Activated CD4-positive, alpha-beta T cell treated with anti-CD3 and anti-CD28 coated beads, Interleukin-2, amount 10 ng/mL, durations not matched to agents 7 days and 5 days (primary cell): ENCODE results near the gene E2F4. TPM values are rescaled to one million over a fixed set of nuclear protein-coding genes. Genes with fewer than 3 reads are reported as not detected.
A peak's percentile ranks its signal among the peaks of the same experiment; 100 is the strongest.

ENCODE experiments used
- CTCF ChIA-PET: fragments of 350-600 bp; sonication (Branson Sonifier 250); formaldehyde crosslinking; loops from one replicate; lab custom pipeline; 2021; ENCODE audit warnings: antibody characterized with exemption; lab: Charles Lee
- POLR2A ChIA-PET: fragments of 350-600 bp; sonication (Branson Sonifier 250); formaldehyde crosslinking; loops from one replicate; lab custom pipeline; 2021; ENCODE audit warnings: antibody characterized with exemption; lab: Charles Lee
- DNase-seq: peaks from one replicate; pipeline ENCODE4 v3.0.0-alpha.2; 2020
- H3K27ac Mint-ChIP-seq: one replicate; pipeline ENCODE4 v1.8.0; 2021; ENCODE audit warnings: mild to moderate bottlenecking, moderate library complexity, mixed read lengths
- H3K27me3 Mint-ChIP-seq: one replicate; pipeline ENCODE4 v1.8.0; 2021; ENCODE audit warnings: mixed read lengths
- H3K36me3 Mint-ChIP-seq: one replicate; pipeline ENCODE4 v1.8.0; 2021; ENCODE audit warnings: low read depth, mixed read lengths
- H3K4me1 Mint-ChIP-seq: one replicate; pipeline ENCODE4 v1.8.0; 2021; ENCODE audit warnings: mixed read lengths
- H3K4me3 Mint-ChIP-seq: one replicate; pipeline ENCODE4 v1.8.0; 2021; ENCODE audit warnings: mild to moderate bottlenecking, moderate library complexity, mixed read lengths
- H3K9me3 Mint-ChIP-seq: one replicate; pipeline ENCODE4 v1.8.0; 2021; ENCODE audit warnings: mixed read lengths
- total RNA-seq, 2 experiments: library from RNA; stranded (reverse); gene quantifications; one replicate each; pipeline ENCODE4 v1.2.3, GENCODE V29; 2021

The E2F4 gene
- total RNA-seq, 2 experiments from 2014 or later: 114 to 120 TPM

DNA sequence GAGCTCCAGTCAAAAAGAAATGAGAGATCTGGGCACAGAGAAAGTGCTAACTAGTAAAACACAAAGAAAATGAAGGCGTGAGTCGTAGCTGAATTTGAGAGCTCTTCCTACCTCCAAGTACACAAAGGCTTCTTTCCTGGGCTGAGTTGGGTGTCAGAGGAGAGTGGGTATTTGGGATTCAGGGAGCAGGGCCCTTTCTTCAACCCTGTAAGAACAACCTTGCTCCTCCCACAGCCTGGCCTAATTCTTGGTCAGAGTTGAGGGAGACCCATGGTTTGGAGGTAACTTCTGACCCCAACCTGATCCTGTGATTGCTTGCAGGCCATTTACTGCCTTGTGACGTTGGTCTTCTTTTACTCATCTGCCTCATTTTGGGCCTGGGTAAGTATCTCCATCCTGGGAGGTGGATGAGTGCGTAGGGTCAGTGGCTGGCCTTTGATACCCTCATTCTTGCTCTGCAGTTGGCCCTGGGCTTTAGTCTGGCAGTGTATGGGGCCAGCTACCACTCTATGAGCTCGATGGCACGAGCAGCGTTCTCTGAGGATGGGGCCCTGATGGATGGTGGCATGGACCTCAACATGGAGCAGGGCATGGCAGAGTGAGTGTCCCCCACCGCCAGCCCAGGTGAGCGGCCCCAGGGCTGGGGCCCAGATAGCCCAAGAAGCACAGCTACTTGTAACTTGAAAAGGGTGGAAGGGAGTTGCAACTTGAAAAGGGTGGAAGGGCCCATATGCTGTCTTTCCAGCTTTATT is 36.3 kb downstream of the E2F4 start:
- Mint-ChIP-seq H3K36me3 (peaks cover 25% of the 10 kb centered on the region), H3K9me3 (no peaks in the 10 kb centered on the region), H3K4me1 (peaks cover 49% of the 10 kb centered on the region), H3K27ac (peak overlapping the region; percentile 94), H3K4me3 (peak overlapping the region; percentile 98), H3K27me3 (no peaks in the 10 kb centered on the region)
- ChIA-PET CTCF (interaction anchor here (0.6 to 3.6 kb wide), 8 partner anchors 10 to 270 kb away, joined by 3 to 24 read pairs (median 6); partner anchors contain the start of gene FHOD1), POLR2A (interaction anchor here (0.8 kb wide), 1 partner anchor 75 kb away, joined by 3 read pairs; no protein-coding TSS in a partner anchor)
- DNase-seq: no peak

DNA sequence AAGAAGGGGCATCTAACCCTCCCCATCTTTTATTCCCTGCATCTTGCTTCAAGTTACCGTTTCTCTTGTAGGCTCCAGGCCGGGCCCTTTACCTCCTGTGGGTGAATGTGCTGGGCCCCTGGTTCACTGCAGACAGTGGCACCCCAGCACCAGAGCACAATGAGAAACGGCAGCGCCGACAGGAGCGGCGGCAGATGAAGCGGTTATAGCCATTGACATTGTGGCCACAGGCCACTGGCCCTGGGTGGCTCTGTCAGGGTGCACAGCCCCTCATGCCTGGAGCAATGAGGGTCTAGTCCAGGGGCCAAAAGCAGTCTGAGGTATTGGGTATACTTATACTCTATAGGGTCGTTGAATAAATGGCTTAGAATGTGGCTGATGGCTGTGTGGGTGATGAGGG is 37.0 kb downstream of the E2F4 start:
- POLR2A ChIA-PET: no interaction called here
- peaks cover 43% of the 10 kb centered on the region for H3K4me1 Mint-ChIP-seq

DNA sequence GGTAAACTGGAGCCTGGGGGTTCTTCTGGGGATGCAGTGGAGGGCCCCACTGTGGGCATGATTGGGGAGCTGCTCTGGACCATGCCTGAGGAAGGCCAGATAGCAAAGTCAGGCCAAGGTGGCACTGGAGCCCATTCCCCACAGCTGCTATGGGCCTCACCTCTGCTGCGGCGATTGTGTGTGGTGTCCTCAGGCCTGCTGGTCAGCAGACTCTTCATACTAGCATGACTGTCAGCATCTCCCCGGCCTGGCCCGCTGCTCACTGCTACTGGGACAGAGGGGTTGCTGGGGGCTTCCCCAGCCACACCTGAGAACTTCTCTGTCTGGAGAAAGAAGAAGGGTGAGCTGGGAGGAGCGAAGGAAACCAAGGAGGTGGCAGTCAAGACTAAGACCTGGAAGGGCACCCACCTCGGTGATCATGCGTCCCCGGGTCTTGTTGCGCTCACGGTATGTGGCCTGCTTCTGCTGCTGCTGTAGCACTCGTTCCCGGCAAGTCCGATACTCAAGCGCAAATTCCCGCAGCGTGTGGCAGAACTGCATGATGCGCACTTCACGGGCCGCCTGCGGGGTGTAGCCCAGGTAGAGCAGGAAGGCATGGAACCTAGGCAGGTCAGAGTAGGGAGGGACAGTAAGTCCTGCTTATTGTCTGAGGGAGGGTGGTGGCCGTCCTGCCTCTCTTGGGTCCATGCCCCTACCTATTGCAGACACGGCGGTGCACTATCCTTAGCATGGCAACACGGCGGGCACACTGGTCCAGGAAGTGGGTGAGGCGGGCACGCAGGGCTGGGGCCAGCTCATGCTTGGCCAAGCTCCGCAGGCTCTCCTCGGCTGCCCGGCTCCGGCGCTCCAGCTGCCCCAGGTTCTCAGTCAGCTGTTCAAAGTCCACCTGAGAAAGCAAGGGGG is 38.2 kb downstream of the E2F4 start:
- no peaks in the 10 kb centered on the region for H3K9me3 Mint-ChIP-seq
- ChIA-PET CTCF (interaction anchor here (0.5 to 1.1 kb wide), 4 partner anchors 9 to 493 kb away, joined by 3 to 4 read pairs (median 3); partner anchors contain the start of gene E2F4), POLR2A (no interaction called here)

More for the DNA sequence above, 37.0 kb downstream of the E2F4 start:
- Mint-ChIP-seq H3K9me3 (no peaks in the 10 kb centered on the region), H3K27me3 (no peaks in the 10 kb centered on the region), H3K27ac (peak overlapping the region; percentile 4), H3K4me3 (peak overlapping the region; percentile 51), H3K36me3 (peaks cover 25% of the 10 kb centered on the region)
- DNase-seq: no peak
- CTCF ChIA-PET: interaction anchor here (2.0 to 2.9 kb wide), 2 partner anchors 10 to 211 kb away, joined by 4 to 18 read pairs; no protein-coding TSS in a partner anchor

DNA sequence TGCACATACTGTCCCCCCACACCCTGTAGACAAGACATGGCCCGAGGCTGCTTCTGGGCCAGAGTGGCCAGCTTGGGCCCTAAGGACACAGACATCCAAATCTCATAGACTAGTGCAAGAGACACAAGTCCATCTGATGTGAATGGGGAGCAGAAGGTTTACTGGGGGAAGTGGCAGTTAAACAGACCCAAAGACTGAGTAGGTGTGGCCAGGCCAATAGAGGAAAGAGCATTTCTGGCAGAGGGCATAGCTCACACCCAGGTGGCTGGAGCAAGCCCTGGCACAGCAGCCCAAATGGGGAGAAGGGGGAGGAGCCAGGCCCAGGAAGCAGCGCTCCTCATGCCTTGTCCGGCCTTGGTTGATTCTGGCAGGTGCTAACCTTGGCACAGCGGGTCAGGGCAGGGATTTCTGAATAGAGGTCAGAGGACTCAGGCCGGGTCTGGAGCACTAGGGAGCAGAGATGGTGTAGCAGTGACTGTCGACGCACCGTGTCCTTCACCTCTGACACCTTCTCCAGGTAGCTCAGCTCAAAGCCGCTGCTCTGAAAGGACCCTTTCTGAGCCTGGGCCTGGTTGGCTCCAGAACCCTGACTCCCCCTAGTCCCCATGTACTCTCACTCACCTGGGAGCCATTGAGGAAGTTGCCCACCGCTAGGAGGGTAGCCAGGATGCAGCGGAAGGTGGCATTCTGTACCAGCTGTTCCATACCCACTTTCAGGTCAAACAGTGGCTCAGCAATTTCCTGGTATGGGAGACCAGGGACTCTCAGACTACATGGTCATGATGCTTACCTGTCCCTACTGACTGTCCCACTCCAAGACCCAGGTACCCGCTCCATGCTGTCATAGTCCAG is 39.1 kb downstream of the E2F4 start:
- H3K36me3 Mint-ChIP-seq: peaks cover 26% of the 10 kb centered on the region
- H3K4me3 Mint-ChIP-seq: no peak overlapping the region
- ChIA-PET POLR2A (interaction anchor here (1.5 kb wide), 1 partner anchor 13 kb away, joined by 4 read pairs; no protein-coding TSS in a partner anchor), CTCF (interaction anchor here (0.5 to 1.1 kb wide), 5 partner anchors 13 to 494 kb away, joined by 3 to 4 read pairs (median 3); partner anchors contain the start of genes E2F4 and NAE1)
- H3K4me1 Mint-ChIP-seq: peaks cover 23% of the 10 kb centered on the region
- no peaks in the 10 kb centered on the region for H3K27me3 Mint-ChIP-seq
- no peaks in the 10 kb centered on the region for H3K9me3 Mint-ChIP-seq
- no peak overlapping the region for H3K27ac Mint-ChIP-seq
- DNase-seq: no peak

More for the DNA sequence above, 38.2 kb downstream of the E2F4 start:
- no peak overlapping the region for H3K4me3 Mint-ChIP-seq
- no peak for DNase-seq
- H3K27me3 Mint-ChIP-seq: no peaks in the 10 kb centered on the region
- H3K27ac Mint-ChIP-seq: peak overlapping the region; percentile 9
- H3K4me1 Mint-ChIP-seq: peaks cover 31% of the 10 kb centered on the region
- peaks cover 25% of the 10 kb centered on the region for H3K36me3 Mint-ChIP-seq

DNA sequence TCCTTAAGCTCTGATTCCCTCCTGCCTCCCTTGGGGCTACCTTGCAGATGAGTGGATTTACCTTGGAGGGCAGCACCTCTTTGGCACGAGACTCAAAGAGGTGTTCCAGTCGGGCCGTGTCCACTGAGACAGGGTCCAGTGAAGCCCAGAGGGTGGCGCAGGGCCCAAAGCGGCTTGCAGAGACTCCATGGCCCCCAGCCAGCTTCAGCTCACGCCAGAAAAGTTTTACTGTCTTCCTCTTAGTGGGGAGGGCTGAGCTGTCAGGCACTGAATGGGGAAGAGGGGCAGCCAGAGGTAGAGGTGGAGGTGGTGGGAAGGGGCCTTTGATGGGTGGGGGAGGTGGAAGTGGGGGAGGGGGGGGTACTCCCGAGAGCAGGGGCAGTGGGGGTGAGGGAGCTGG is 41.6 kb downstream of the E2F4 start:
- DNase-seq: no peak
- no peaks in the 10 kb centered on the region for H3K27me3 Mint-ChIP-seq
- no peak overlapping the region for H3K27ac Mint-ChIP-seq
- no peak overlapping the region for H3K4me3 Mint-ChIP-seq
- H3K9me3 Mint-ChIP-seq: no peaks in the 10 kb centered on the region
- ChIA-PET CTCF (interaction anchor here (0.6 to 2.2 kb wide), 3 partner anchors 8 to 60 kb away, joined by 3 to 8 read pairs (median 4); no protein-coding TSS in a partner anchor), POLR2A (no interaction called here)
- peaks cover 11% of the 10 kb centered on the region for H3K4me1 Mint-ChIP-seq
- H3K36me3 Mint-ChIP-seq: peaks cover 35% of the 10 kb centered on the region

DNA sequence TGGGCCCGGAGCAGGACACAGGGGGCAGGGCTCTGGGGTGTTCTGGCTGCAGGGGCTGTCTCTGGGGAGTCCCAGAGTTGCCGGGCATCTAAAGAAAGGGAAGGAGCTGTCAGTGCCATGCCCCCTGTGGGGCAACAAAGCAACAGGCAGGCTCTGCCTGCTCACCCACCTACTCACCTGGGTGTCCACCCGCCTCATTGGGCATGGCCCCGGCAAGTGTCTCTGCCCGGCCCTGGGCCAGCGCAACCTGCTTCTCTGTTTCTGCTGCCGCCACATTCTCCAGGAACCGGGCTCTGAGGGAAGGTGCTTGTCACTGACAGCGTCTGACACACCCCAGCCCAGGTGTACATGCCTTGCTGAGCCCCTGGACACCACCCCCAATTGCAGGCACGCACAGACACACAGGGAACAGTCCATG is 42.2 kb downstream of the E2F4 start:
- H3K9me3 Mint-ChIP-seq: no peaks in the 10 kb centered on the region
- no peak overlapping the region for H3K4me3 Mint-ChIP-seq
- CTCF ChIA-PET: interaction anchor here (0.6 to 2.2 kb wide), 2 partner anchors 10 to 61 kb away, joined by 3 to 8 read pairs; no protein-coding TSS in a partner anchor
- no peak for DNase-seq
- no peak overlapping the region for H3K27ac Mint-ChIP-seq
- peaks cover 33% of the 10 kb centered on the region for H3K36me3 Mint-ChIP-seq
- POLR2A ChIA-PET: no interaction called here
- peaks cover 11% of the 10 kb centered on the region for H3K4me1 Mint-ChIP-seq
- no peaks in the 10 kb centered on the region for H3K27me3 Mint-ChIP-seq

DNA sequence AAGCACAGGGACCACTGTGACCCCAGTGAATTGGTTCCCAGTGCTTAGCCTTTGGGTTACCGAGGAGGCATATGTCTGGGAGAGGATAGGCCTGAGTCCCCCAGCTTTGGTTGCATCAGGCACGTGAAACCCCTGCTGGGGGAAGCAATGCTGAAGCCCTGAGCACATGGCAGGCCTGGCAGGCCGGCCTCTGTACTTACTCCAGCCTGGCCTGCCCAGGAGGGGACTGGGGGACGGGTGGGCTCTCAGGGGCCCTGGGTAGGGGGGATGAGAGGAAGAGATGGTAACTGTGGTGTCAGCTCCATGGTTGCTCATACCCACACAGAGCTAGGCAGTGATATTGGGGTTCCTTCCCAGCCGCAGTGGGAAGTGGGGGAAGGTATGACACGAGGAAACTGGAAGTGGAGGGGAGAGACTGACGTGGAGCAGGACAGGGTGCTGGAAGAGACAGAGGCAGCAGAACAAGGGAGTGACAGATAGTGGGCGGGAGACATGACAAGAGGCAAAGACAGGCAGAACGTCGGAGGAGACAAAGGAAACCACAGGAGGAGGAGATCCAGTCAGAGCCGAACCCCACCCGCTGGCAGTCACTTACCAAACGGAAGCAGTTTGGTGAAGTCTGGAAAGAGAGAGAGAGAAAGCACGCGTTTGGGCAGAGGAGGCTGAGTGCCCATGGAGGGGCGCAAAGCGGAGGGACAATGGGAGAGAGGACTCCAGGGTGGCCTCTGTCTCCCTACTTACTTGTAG is 44.0 kb downstream of the E2F4 start:
- Mint-ChIP-seq H3K27me3 (no peaks in the 10 kb centered on the region), H3K27ac (peak overlapping the region; percentile 92)

DNA sequence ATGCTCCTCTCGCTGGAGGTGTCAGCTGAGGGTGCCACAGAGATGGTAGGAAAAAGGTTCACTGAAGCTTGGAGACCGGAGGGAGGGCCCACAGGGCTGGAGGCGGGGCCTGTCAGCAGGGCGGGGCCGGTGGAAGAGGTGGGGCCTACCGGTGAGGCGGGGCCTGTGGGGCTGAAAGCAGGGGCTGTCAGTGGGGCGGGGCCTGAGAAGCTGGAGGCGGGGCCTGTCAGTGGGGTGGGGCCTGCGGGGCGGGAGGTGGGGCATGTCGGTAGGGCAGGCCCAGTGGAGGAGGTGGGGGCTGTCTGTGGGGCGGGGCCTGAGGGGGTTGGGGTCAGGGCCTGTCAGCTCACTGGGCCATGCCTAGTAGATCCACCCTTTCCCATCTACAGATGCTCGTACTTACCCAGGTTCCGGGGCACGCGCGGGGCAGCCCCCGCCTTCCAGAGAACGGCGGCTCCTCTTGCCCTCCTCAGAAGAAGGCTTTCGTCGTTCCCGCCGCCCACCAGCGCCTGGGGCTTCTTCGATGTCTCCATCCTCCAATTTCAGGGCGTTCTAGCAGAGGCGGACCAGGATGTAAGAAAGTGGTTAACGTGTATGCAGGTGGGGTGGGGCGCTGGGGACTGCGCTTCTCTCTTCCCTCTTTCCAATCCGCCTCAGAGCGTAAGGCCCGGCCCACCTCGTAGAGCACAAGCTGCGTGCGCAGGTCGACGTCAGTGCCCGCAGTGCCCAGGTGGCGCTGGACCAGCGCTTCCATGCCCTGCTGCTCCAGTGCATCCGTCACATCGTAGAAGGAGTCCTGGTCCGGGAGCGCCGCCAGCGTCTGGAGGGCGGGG is 44.8 kb downstream of the E2F4 start:
- Mint-ChIP-seq H3K27ac (peak overlapping the region; percentile 92), H3K27me3 (no peaks in the 10 kb centered on the region), H3K4me1 (peaks cover 15% of the 10 kb centered on the region), H3K9me3 (no peaks in the 10 kb centered on the region), H3K36me3 (peaks cover 20% of the 10 kb centered on the region), H3K4me3 (peak overlapping the region; percentile 55)
- DNase-seq: peak; percentile 76
- ChIA-PET POLR2A (no interaction called here), CTCF (interaction anchor here (0.6 to 3.3 kb wide), 5 partner anchors 9 to 51 kb away, joined by 3 to 20 read pairs (median 4); partner anchors contain the start of genes FHOD1, SLC9A5 and TMEM208)

More for the DNA sequence above, 44.0 kb downstream of the E2F4 start:
- peak; percentile 62 for DNase-seq
- peaks cover 21% of the 10 kb centered on the region for H3K36me3 Mint-ChIP-seq
- peaks cover 11% of the 10 kb centered on the region for H3K4me1 Mint-ChIP-seq
- peak overlapping the region; percentile 55 for H3K4me3 Mint-ChIP-seq
- CTCF ChIA-PET: interaction anchor here (0.8 to 2.2 kb wide), 4 partner anchors 8 to 50 kb away, joined by 3 to 8 read pairs (median 4); no protein-coding TSS in a partner anchor
- no peaks in the 10 kb centered on the region for H3K9me3 Mint-ChIP-seq
- POLR2A ChIA-PET: no interaction called here

DNA sequence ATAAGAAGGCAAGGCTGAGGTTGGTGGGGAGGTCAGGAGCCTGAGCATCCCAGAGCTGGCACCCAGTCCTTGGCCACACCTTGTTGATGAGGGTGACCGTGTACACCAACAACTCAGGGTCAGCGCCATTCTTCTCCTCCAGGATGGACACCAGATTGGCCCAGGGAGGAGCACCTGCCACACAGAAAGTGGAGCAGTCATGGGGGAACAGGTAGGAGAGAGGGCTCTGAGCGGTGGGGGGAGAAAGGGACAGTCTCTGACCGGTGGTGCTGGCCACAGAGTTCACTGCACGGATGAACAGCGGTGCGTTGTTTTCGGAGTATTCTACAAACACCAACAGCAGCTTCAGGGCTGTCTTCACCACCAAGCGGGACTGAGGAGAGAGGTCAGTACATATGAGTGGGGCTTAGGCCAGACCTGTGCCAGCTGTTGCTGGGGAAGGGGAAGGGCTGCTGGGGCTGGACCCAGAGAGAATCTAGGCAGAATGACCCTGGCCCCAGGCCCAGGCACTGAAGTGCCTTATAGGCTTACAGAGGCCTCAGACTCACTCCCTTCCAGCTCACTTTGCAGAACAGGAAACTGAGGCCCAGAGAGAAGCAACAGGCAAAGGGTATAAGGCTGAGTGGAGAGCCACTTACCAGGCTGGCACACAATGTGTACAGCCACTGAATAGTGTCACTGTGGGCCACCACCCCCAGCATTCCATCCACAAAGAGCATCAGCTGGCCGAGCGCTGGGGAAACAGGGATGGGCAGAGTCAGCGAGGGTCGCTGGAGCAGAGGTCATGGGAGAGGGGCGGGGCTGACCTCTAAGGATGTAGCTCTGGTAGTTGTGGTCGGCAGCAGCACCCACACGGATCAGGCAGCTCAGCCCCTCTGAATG is 45.7 kb downstream of the E2F4 start:
- Mint-ChIP-seq H3K4me1 (peaks cover 18% of the 10 kb centered on the region), H3K27me3 (no peaks in the 10 kb centered on the region), H3K4me3 (no peak overlapping the region), H3K9me3 (no peaks in the 10 kb centered on the region), H3K36me3 (peaks cover 20% of the 10 kb centered on the region), H3K27ac (no peak overlapping the region)
- POLR2A ChIA-PET: no interaction called here
- CTCF ChIA-PET: interaction anchor here (0.6 to 3.3 kb wide), 3 partner anchors 10 to 20 kb away, joined by 3 to 20 read pairs (median 18); partner anchors contain the start of genes FHOD1, SLC9A5 and TMEM208
- DNase-seq: no peak

DNA sequence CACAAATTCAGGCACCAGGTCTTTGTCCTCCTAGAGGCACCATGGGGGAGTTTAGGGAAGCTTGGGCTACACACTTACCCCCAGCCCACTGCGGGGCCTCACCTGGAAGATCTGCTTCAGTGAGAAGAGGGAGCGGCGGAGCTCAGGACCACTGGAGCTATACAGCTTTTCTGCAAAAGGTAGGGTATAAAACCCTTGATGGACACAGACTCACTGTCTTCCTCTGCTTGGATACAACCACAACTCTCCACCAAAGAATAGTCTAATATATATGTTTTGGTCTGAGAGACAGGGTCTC is 46.3 kb downstream of the E2F4 start:
- peaks cover 19% of the 10 kb centered on the region for H3K4me1 Mint-ChIP-seq
- H3K4me3 Mint-ChIP-seq: no peak overlapping the region
- DNase-seq: no peak
- no peaks in the 10 kb centered on the region for H3K27me3 Mint-ChIP-seq
- H3K9me3 Mint-ChIP-seq: no peaks in the 10 kb centered on the region
- ChIA-PET CTCF (interaction anchor here (0.7 to 3.3 kb wide), 4 partner anchors 10 to 81 kb away, joined by 3 to 20 read pairs (median 11); partner anchors contain the start of genes FHOD1, SLC9A5 and TMEM208), POLR2A (no interaction called here)
- H3K36me3 Mint-ChIP-seq: peaks cover 20% of the 10 kb centered on the region
- no peak overlapping the region for H3K27ac Mint-ChIP-seq
